CD4-positive, alpha-beta T cell treated with Interleukin-6 for 4 hours (primary cell): ENCODE data around the gene ATP23.

Source experiments
- DNase-seq: peaks from one replicate; pipeline ENCODE4 v3.0.0-alpha.2; 2020; ENCODE audit warnings: mixed read lengths

The ATP23 gene

GRCh38 chr12:57983858-57984505, 42.6 kb downstream of the ATP23 start:
- no peak for DNase-seq

- DNase-seq = no peak
Observed at GRCh38 chr12:57984629-57985151, 43.3 kb downstream of the ATP23 start.

GRCh38 chr12:57985685-57986084, 44.3 kb downstream of the ATP23 start:
- DNase-seq = no peak

GRCh38 chr12:57989838-57990237, 48.5 kb downstream of the ATP23 start:
- DNase-seq = no peak

GRCh38 chr12:57990241-57990883, 49.0 kb downstream of the ATP23 start:
- no peak for DNase-seq

- DNase-seq = no peak
Observed at GRCh38 chr12:57992001-57992400, 50.6 kb downstream of the ATP23 start.

- no peak for DNase-seq
Observed at GRCh38 chr12:57993030-57993429, 51.7 kb downstream of the ATP23 start.

- no peak for DNase-seq
Observed at GRCh38 chr12:57993834-57994233, 52.5 kb downstream of the ATP23 start.

GRCh38 chr12:57996520-57996919, 55.2 kb downstream of the ATP23 start:
- DNase-seq = no peak

- no peak for DNase-seq
Observed at GRCh38 chr12:57998251-57998650, 56.9 kb downstream of the ATP23 start.

GRCh38 chr12:58000499-58000898, 59.1 kb downstream of the ATP23 start:
- no peak for DNase-seq

- DNase-seq = no peak
Observed at GRCh38 chr12:58007875-58008274, 66.5 kb downstream of the ATP23 start.

- DNase-seq = no peak
Observed at GRCh38 chr12:58008634-58009033, 67.3 kb downstream of the ATP23 start.
